WTC11 (cell line): ENCODE results near the gene PCGF5. TPM values are rescaled to one million over a fixed set of nuclear protein-coding genes. Genes with fewer than 3 reads are reported as not detected.

Experiments used
- ATAC-seq: fragments of 200-7000 bp; cut with Tn5 transposase; 2 replicates; pipeline ENCODE4 v1.10.0; 2021; ENCODE audit warnings: mild to moderate bottlenecking, moderate library complexity
- CTCF ChIA-PET: fragments of 300-600 bp; sonication (Branson Sonifier 250); formaldehyde crosslinking; loops from one replicate; lab custom pipeline; 2021; ENCODE audit warnings: antibody characterized with exemption; lab: Charles Lee
- POLR2A ChIA-PET: fragments of 350-600 bp; sonication (Branson Sonifier 250); formaldehyde crosslinking; loops from one replicate; lab custom pipeline; 2021; ENCODE audit warnings: antibody characterized with exemption; lab: Charles Lee
- DNase-seq: peaks from one replicate; pipeline ENCODE4 v3.0.0; 2021; ENCODE audit warnings: low spot score
- H3K27ac Mint-ChIP-seq: 2 replicates; pipeline ENCODE4 v1.8.0; 2021; ENCODE audit warnings: mixed read lengths
- H3K27me3 Mint-ChIP-seq: 2 replicates; pipeline ENCODE4 v1.8.0; 2021; ENCODE audit warnings: low read depth, mild to moderate bottlenecking, moderate library complexity, mixed read lengths
- H3K36me3 Mint-ChIP-seq: 2 replicates; pipeline ENCODE4 v1.8.0; 2021; ENCODE audit warnings: mixed read lengths
- H3K4me1 Mint-ChIP-seq: 2 replicates; pipeline ENCODE4 v1.8.0; 2022; ENCODE audit warnings: mixed read lengths
- H3K4me3 Mint-ChIP-seq: 2 replicates; pipeline ENCODE4 v1.8.0; 2021; ENCODE audit warnings: mild to moderate bottlenecking, moderate library complexity, mixed read lengths
- H3K9me3 Mint-ChIP-seq: 2 replicates; pipeline ENCODE4 v1.8.0; 2021; ENCODE audit warnings: mixed read lengths
- ATF3 ChIP-seq: sonication (generic); formaldehyde crosslinking; conservative IDR thresholded peaks from 2 replicates; pipeline ENCODE4 v1.8.1; 2022; ENCODE audit warnings: mild to moderate bottlenecking, missing genetic modification reagents
- CREB1 ChIP-seq: sonication (generic); formaldehyde crosslinking; IDR thresholded peaks from 2 replicates; pipeline ENCODE4 v1.8.0; 2023; ENCODE audit warnings: mild to moderate bottlenecking, missing genetic modification reagents
- E2F5 ChIP-seq: sonication (generic); formaldehyde crosslinking; IDR thresholded peaks from 2 replicates; pipeline ENCODE4 v1.8.1; 2022; ENCODE audit warnings: mild to moderate bottlenecking, moderate library complexity, missing genetic modification reagents
- FOXP4 ChIP-seq: sonication (generic); formaldehyde crosslinking; IDR thresholded peaks from 2 replicates; pipeline ENCODE4 v1.8.0; 2022; ENCODE audit warnings: mild to moderate bottlenecking, missing genetic modification reagents
- HMGXB4 ChIP-seq: sonication (generic); formaldehyde crosslinking; IDR thresholded peaks from 2 replicates; pipeline ENCODE4 v1.8.1; 2023; ENCODE audit warnings: mild to moderate bottlenecking, moderate library complexity, missing genetic modification reagents
- JAZF1 ChIP-seq: fragments of 250-450 bp; sonication (Bioruptor Pico); IDR thresholded peaks from 2 replicates; pipeline ENCODE4 v1.9.0; 2021; ENCODE audit warnings: moderate library complexity, mild to moderate bottlenecking, inconsistent platforms
- MYBL2 ChIP-seq: sonication (generic); formaldehyde crosslinking; IDR thresholded peaks from 2 replicates; pipeline ENCODE4 v1.8.1; 2023; ENCODE audit warnings: mild to moderate bottlenecking, moderate library complexity, missing genetic modification reagents
- NFATC4 ChIP-seq: fragments of 250-450 bp; sonication (Bioruptor Pico); IDR thresholded peaks from 2 replicates; pipeline ENCODE4 v1.9.0; 2021; ENCODE audit warnings: mild to moderate bottlenecking
- NR1H2 ChIP-seq: sonication (generic); formaldehyde crosslinking; IDR thresholded peaks from 2 replicates; pipeline ENCODE4 v1.9.0; 2021; ENCODE audit warnings: mild to moderate bottlenecking, moderate library complexity, missing genetic modification reagents
- PRRX2 ChIP-seq: fragments of 250-450 bp; sonication (Bioruptor Pico); IDR thresholded peaks from 2 replicates; pipeline ENCODE4 v1.8.0; 2021; ENCODE audit warnings: mild to moderate bottlenecking
- RORB ChIP-seq: fragments of 250-450 bp; sonication (Bioruptor Pico); IDR thresholded peaks from 2 replicates; pipeline ENCODE4 v1.9.0; 2021; ENCODE audit warnings: mild to moderate bottlenecking
- TCF7 ChIP-seq: sonication (generic); formaldehyde crosslinking; IDR thresholded peaks from 2 replicates; pipeline ENCODE4 v1.8.0; 2022; ENCODE audit warnings: mild to moderate bottlenecking, low read depth, missing genetic modification reagents, moderate library complexity
- TP53 ChIP-seq: sonication (generic); formaldehyde crosslinking; IDR thresholded peaks from 2 replicates; pipeline ENCODE4 v1.8.1; 2023; ENCODE audit warnings: mild to moderate bottlenecking, missing genetic modification reagents
- USF1 ChIP-seq: sonication (generic); formaldehyde crosslinking; IDR thresholded peaks from 2 replicates; pipeline ENCODE4 v1.8.0; 2022; ENCODE audit warnings: mild to moderate bottlenecking, missing genetic modification reagents
- ZMAT4 ChIP-seq: fragments of 250-450 bp; sonication (Bioruptor Pico); IDR thresholded peaks from 2 replicates; pipeline ENCODE4 v1.9.0; 2021; ENCODE audit warnings: mild to moderate bottlenecking
- ZNF416 ChIP-seq: fragments of 250-450 bp; sonication (Bioruptor Pico); IDR thresholded peaks from 2 replicates; pipeline ENCODE4 v1.9.0; 2021; ENCODE audit warnings: mild to moderate bottlenecking, inconsistent platforms
- ZNF512 ChIP-seq: sonication (generic); formaldehyde crosslinking; IDR thresholded peaks from 2 replicates; pipeline ENCODE4 v1.8.1; 2022; ENCODE audit warnings: missing genetic modification reagents, borderline replicate concordance
- ZNF532 ChIP-seq: fragments of 250-450 bp; sonication (Bioruptor Pico); IDR thresholded peaks from 2 replicates; pipeline ENCODE4 v1.9.0; 2021; ENCODE audit warnings: mild to moderate bottlenecking, borderline replicate concordance
- ZNF671 ChIP-seq: fragments of 250-450 bp; sonication (Bioruptor Pico); IDR thresholded peaks from 2 replicates; pipeline ENCODE4 v1.8.0; 2021; ENCODE audit warnings: mild to moderate bottlenecking
- total RNA-seq: library from RNA; stranded (reverse); gene quantifications from 3 replicates; pipeline ENCODE4 v1.2.3, GENCODE V29; 2021

PCGF5 gene
- total RNA-seq, 1 experiment from 2014 or later = 5.2 TPM

- CTCF ChIA-PET = interaction anchor here (0.7 to 2.1 kb wide), 11 partner anchors 9 to 385 kb away, joined by 3 to 19 read pairs (median 4); no protein-coding TSS in a partner anchor
- H3K4me1 Mint-ChIP-seq = peaks cover 3% of the 10 kb centered on the region; the same call in 1 of the 2 replicates
- no peak overlapping the region for H3K27ac Mint-ChIP-seq
- H3K4me3 Mint-ChIP-seq = no peak overlapping the region
- no peaks in the 10 kb centered on the region; the same call in none of the 2 replicates for H3K27me3 Mint-ChIP-seq
- POLR2A ChIA-PET = interaction anchor here (0.6 kb wide), 1 partner anchor 165 kb away, joined by 3 read pairs; no protein-coding TSS in a partner anchor
- DNase-seq (no peak), ATAC-seq (no peak)
- peaks cover 5% of the 10 kb centered on the region; the same call in 1 of the 2 replicates for H3K9me3 Mint-ChIP-seq
- H3K36me3 Mint-ChIP-seq = peaks cover 4% of the 10 kb centered on the region; the same call in 1 of the 2 replicates
- TF ChIP-seq ZNF512 = no peak
- TF ChIP-seq HMGXB4 (CRISPR knock-in tag) = no peak
- TF ChIP-seq ZNF416 (CRISPR knock-in tag) = no peak
- no peak for TF ChIP-seq CREB1 (CRISPR knock-in tag)
- TF ChIP-seq ZMAT4 (CRISPR knock-in tag) = no peak
- TF ChIP-seq TCF7 = no peak
- no peak for TF ChIP-seq RORB (CRISPR knock-in tag)
- TF ChIP-seq JAZF1 (CRISPR knock-in tag) = no peak
- TF ChIP-seq PRRX2 (CRISPR knock-in tag) = no peak
- no peak for TF ChIP-seq E2F5 (CRISPR knock-in tag)
- no peak for TF ChIP-seq MYBL2 (CRISPR knock-in tag)
- TF ChIP-seq USF1 (CRISPR knock-in tag) = no peak
- TF ChIP-seq ATF3 = no peak
- no peak for TF ChIP-seq NR1H2 (CRISPR knock-in tag)
- no peak for TF ChIP-seq ZNF671
- no peak for TF ChIP-seq ZNF532 (CRISPR knock-in tag)
- TF ChIP-seq FOXP4 (CRISPR knock-in tag) = no peak
- TF ChIP-seq NFATC4 (CRISPR knock-in tag) = no peak
- no peak for TF ChIP-seq TP53 (CRISPR knock-in tag)
Measured at GRCh38 chr10:91250341-91250740, 29.9 kb downstream of the PCGF5 start.
